HUDEP-2 (cell line): ENCODE results near the gene PCDHA7.
"Not testable (repeated sequence)": the region's sequence is repeated elsewhere in the genome, so short reads cannot be mapped to it uniquely, and the experiment has no call there.

Experiments used
- DNase-seq, 76 experiments: peaks; one replicate each; lab custom pipeline; 2025; ENCODE audit not compliant: unreplicated experiment in 76 of 76; lab: John Stamatoyannopoulos, UW

Gene PCDHA7

DNA sequence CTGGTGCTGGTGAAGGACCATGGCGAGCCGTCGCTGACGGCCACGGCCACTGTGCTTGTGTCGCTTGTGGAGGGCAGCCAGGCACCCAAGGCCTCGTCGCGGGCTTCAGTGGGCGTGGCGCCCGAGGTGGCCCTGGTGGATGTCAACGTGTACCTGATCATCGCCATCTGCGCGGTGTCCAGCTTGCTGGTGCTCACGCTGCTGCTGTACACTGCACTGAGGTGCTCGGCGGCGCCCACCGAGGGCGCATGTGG lies 23.8 kb downstream of the PCDHA7 start:
- no peak for DNase-seq

DNA sequence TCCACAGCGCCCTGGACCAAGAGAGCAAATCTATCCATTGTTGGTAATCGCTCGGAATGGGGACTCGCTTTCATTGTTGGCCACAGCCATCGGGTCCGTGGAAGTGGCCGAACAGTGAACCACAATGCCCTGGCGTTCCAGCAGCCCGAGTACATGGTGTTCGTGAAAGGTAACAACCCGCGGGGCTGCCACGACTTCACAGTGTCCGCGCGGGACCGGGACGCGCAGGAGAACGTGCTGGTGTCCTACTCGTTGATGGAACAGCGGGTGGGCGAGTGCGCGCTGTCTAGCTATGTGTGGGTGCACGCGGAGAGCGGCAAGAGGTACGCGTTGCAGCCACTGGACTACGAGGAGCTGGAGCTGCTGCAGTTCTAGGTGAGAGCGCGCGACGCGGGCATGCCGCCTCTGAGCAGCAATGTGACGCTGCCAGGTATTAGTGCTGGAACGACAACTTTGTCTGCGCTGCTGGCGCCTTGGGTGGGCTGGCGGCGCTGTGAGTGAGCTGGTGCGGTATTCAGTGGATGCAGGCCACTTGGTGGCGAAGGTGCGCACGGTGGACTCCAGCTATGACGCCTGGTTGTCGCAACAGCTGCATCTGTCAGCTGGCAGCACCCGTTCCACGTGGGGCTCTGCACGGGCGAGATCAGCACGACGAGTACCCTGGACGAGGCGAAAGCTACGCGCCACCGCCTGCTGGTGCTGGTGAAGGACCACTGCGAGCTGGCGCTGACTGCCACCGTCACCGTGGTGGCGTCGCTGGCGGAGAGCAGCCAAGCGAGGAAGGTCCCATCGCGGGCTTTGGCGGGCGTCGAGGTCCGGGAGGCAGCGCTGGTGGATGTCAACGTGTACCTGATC lies 28.6 kb downstream of the PCDHA7 start:
- DNase-seq: no peak

- peak in 1 of 76 experiments; percentile 1 for DNase-seq
Observed at GRCh38 chr5:140868721-140869554, 34.9 kb downstream of the PCDHA7 start, which contains the start of gene PCDHA11. TSS of gene PCDHA11 (plus strand) at chr5:140868957. CDS start at chr5:140869104, 147 bp downstream.

GRCh38 chr5:140869555-140869886 lies 35.5 kb downstream of the PCDHA7 start:
- no peak for DNase-seq

DNA sequence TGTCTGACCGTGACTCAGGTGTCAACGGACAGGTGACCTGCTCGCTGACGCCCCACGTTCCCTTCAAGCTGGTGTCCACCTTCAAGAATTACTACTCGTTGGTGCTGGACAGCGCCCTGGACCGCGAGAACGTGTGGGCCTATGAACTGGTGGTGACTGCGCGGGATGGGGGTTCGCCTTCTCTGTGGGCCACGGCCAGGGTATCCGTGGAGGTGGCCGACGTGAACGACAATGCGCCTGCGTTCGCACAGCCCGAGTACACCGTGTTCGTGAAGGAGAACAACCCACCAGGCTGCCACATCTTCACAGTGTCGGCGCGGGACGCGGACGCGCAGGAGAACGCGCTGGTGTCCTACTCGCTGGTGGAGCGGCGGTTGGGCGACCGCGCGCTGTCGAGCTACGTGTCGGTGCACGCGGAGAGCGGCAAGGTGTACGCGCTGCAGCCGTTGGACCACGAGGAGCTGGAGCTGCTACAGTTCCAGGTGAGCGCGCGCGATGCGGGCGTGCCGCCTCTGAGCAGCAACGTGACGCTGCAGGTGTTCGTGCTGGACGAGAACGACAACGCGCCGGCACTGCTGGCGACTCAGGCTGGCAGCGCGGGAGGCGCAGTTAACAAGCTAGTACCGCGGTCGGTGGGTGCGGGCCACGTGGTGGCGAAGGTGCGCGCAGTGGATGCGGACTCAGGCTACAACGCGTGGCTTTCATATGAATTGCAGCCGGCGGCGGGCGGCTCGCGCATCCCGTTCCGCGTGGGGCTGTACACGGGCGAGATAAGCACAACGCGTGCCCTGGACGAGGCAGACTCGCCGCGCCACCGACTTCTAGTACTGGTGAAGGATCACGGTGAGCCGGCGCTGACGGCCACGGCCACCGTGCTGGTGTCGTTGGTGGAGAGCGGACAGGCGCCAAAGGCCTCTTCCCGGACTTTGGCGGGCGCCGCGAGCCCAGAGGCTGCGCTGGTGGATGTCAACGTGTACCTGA lies 36.4 kb downstream of the PCDHA7 start:
- no peak for DNase-seq

- no peak for DNase-seq
Observed at GRCh38 chr5:140875085-140876065, 41.3 kb downstream of the PCDHA7 start, which contains the start of gene PCDHA12. TSS of gene PCDHA12 (plus strand) at chr5:140875308. CDS start at chr5:140875473, 165 bp downstream.

DNA sequence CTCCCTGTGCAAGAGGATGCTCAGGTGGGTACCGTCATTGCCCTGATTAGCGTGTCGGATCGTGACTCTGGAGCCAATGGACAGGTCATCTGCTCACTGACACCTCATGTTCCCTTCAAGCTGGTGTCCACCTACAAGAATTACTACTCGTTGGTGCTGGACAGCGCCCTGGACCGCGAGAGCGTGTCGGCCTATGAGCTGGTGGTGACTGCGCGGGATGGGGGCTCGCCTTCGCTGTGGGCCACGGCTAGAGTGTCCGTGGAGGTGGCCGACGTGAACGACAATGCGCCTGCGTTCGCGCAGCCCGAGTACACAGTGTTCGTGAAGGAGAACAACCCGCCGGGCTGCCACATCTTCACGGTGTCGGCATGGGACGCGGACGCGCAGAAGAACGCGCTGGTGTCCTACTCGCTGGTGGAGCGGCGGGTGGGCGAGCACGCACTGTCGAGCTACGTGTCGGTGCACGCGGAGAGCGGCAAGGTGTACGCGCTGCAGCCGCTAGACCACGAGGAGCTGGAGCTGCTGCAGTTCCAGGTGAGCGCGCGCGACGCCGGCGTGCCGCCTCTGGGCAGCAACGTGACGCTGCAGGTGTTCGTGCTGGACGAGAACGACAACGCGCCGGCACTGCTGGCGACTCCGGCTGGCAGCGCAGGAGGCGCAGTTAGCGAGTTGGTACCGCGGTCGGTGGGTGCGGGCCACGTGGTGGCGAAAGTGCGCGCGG lies 42.6 kb downstream of the PCDHA7 start:
- not testable (repeated sequence) for DNase-seq

DNA sequence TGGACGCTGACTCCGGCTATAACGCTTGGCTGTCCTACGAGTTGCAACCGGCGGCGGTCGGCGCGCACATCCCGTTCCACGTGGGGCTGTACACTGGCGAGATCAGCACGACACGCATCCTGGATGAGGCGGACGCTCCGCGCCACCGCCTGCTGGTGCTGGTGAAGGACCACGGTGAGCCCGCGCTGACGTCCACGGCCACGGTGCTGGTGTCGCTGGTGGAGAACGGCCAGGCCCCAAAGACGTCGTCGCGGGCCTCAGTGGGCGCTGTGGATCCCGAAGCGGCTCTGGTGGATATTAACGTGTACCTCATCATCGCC lies 43.2 kb downstream of the PCDHA7 start:
- no peak for DNase-seq

DNA sequence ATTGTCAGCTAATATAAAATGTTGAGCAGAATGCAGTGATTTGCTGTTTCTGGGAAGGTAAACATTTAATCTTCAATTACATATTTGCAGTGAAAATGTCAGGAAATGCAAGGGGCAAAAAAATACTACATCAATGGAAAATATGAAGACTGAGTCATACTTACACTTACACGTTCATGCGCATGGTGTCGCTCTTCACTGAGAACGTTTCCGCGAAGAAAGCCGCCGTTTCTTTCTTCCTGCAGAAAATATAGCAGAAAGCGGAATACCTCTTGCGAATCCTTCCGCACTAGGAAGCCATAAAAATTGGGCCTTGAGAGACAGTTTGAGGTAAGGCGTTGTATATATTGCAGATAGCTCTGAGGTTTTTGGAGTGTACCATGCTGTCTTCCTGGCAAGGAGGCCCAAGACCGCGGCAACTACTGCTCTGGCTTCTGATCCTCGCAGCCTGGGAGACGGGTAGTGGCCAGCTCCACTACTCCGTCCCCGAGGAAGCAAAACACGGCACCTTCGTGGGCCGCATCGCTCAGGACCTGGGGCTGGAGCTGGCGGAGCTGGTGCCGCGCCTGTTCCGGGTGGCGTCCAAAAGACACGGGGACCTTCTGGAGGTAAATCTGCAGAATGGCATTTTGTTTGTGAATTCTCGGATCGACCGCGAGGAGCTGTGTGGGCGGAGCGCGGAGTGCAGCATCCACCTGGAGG lies 48.0 kb downstream of the PCDHA7 start, which contains the start of gene PCDHA13:
Gene PCDHA13 (plus strand): TSS at position 236 of the 702 bp plus-strand sequence. CDS start 145 bp downstream, at position 381.
- no peak for DNase-seq

DNA sequence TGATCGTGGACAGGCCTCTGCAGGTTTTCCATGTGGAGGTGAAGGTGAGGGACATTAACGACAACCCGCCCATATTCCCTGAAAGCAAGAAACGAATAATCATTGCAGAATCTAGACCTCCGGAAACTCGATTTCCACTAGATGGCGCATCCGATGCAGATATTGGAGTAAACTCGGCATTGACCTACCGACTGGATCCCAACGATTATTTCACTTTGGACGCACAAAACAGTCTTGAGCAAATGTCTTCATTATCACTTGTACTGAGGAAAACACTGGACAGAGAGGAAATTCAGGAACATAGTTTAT lies 48.5 kb downstream of the PCDHA7 start:
- DNase-seq: no peak

- no peak for DNase-seq
Observed at GRCh38 chr5:140883373-140883772, 49.3 kb downstream of the PCDHA7 start.

GRCh38 chr5:140883927-140884697 lies 50.0 kb downstream of the PCDHA7 start:
- DNase-seq: no peak
